Vagina (tissue), 2 donors: ENCODE data around the gene CIAO3. TPM values are rescaled to one million over a fixed set of nuclear protein-coding genes. Genes with fewer than 3 reads are reported as not detected.
A peak's percentile ranks its signal among the peaks of the same experiment; 100 is the strongest.

Source experiments
- DNase-seq, 2 donors: peaks; one replicate each; pipeline ENCODE4 v3.0.0-alpha.2; 2017; ENCODE audit errors: extremely low spot score in 2 of 2
- H3K27ac ChIP-seq: fragments of 200-600 bp; sonication (generic); one replicate; pipeline ENCODE4 v1.5.1; 2019
- H3K27me3 ChIP-seq: fragments of 200-600 bp; sonication (generic); one replicate; pipeline ENCODE4 v1.5.1; 2019
- H3K36me3 ChIP-seq, 2 donors: fragments of 200-600 bp; sonication (generic); one replicate each; pipeline ENCODE4 v1.5.1; 2017 to 2019
- H3K4me1 ChIP-seq: fragments of 200-600 bp; sonication (generic); one replicate; pipeline ENCODE4 v1.5.1; 2019
- H3K4me3 ChIP-seq, 2 donors: fragments of 200-600 bp; sonication (generic); 1 replicate in 1 of 2; 2 replicates in 1 of 2; pipeline ENCODE4 v1.5.1; 2016 to 2019
- H3K9me3 ChIP-seq: fragments of 200-600 bp; sonication (generic); one replicate; pipeline ENCODE4 v1.5.1; 2019
- CTCF ChIP-seq, 3 experiments: fragments of 450-650 bp in 2 of 3; fragments of 200-600 bp in 1 of 3; sonication (generic) in 1 of 3; IDR thresholded peaks; one replicate each; pipeline ENCODE4 v1.5.1; 2017 to 2019; ENCODE audit warnings: antibody characterized with exemption in 3 of 3, mild to moderate bottlenecking in 2 of 3, moderate library complexity in 2 of 3
- POLR2A ChIP-seq, 2 donors: fragments of 450-650 bp; IDR thresholded peaks; one replicate each; pipeline ENCODE4 v1.6.1; 2017; ENCODE audit warnings: antibody characterized with exemption in 2 of 2, mild to moderate bottlenecking in 2 of 2, moderate library complexity in 2 of 2
- POLR2AphosphoS5 ChIP-seq, 2 donors: sonication (generic); formaldehyde crosslinking; IDR thresholded peaks; one replicate each; pipeline ENCODE4 v1.9.0; 2017; ENCODE audit warnings: antibody characterized with exemption in 2 of 2, mild to moderate bottlenecking in 2 of 2, low read depth in 1 of 2; ENCODE audit not compliant: insufficient read depth in 1 of 2
- intact Hi-C: fragments of 100-400 bp; cut with DNase I; formaldehyde crosslinking; loops from one replicate; pipeline ENCODE4 v1.15.1; 2023
- total RNA-seq: library from RNA; depleted of rRNA; stranded (reverse); fragments of >200 nt; gene quantifications from one replicate; pipeline ENCODE4 v1.2.3, GENCODE V29; 2016

CIAO3 gene
- total RNA-seq, 1 donor from 2014 or later = 32.7 TPM

GRCh38 chr16:740459-740763 is 386 bp downstream of the CIAO3 start:
- no peaks in the 10 kb centered on the region for H3K9me3 ChIP-seq
- H3K4me3 ChIP-seq = peak overlapping the region; percentile 85 to 90
- no peaks in the 10 kb centered on the region for H3K27me3 ChIP-seq
- peak overlapping the region; percentile 67 for H3K27ac ChIP-seq
- peaks cover 0 to 20% of the 10 kb centered on the region in 2 donors for H3K36me3 ChIP-seq
- TF ChIP-seq POLR2AphosphoS5 (IDR thresholded peaks at IDR 0.05; ENCODE audit: insufficient read depth in 1 of 2, low read depth in 1 of 2) = no peak
- TF ChIP-seq CTCF (IDR thresholded peaks at IDR 0.05) = no peak
- no peak for TF ChIP-seq POLR2A (IDR thresholded peaks at IDR 0.05)
- intact Hi-C loops = no loop called here
- peaks cover 28% of the 10 kb centered on the region for H3K4me1 ChIP-seq
- DNase-seq = no peak

- peak overlapping the region; percentile 85 to 90 for H3K4me3 ChIP-seq
- no peak for TF ChIP-seq CTCF (IDR thresholded peaks at IDR 0.05)
- TF ChIP-seq POLR2A (IDR thresholded peaks at IDR 0.05) = no peak
- no peak for TF ChIP-seq POLR2AphosphoS5 (IDR thresholded peaks at IDR 0.05; ENCODE audit: insufficient read depth in 1 of 2, low read depth in 1 of 2)
- no peaks in the 10 kb centered on the region for H3K9me3 ChIP-seq
- peaks cover 0 to 26% of the 10 kb centered on the region in 2 donors for H3K36me3 ChIP-seq
- intact Hi-C loops = no loop called here
- no peaks in the 10 kb centered on the region for H3K27me3 ChIP-seq
- H3K4me1 ChIP-seq = peaks cover 28% of the 10 kb centered on the region
- H3K27ac ChIP-seq = peak overlapping the region; percentile 67
- no peak for DNase-seq
Measured at GRCh38 chr16:739560-740458, 988 bp downstream of the CIAO3 start.

DNA sequence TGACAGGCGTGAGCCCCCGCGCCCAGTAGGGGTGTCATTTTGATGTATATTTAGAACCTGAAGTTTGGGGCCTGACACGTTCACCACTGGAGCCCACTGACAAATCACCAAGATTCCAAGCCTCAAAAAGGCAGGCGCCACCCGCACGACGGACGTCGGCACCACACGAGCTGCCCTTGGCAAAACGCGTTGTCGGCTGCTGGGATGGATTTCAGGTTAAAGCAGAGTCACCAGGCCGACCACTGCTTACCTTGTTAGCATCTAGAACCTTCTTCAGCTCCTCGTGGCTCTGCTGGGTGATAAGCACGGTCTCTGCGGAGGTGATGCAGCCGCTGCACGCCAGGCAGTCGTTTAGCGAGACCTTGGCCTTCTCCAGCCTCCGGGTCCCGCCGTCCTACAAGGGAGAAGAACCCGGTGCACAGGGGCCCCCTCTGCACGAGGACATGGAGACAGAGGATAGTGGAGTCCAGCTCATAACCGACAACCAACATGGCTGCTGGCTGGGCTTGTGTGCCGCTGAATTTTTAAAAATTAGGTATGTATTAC is 3.8 kb downstream of the CIAO3 start:
- no peaks in the 10 kb centered on the region for H3K9me3 ChIP-seq
- H3K4me3 ChIP-seq = no peak overlapping the region
- DNase-seq = no peak
- TF ChIP-seq POLR2A (IDR thresholded peaks at IDR 0.05) (no peak), POLR2AphosphoS5 (IDR thresholded peaks at IDR 0.05; ENCODE audit: insufficient read depth in 1 of 2, low read depth in 1 of 2) (no peak), CTCF (IDR thresholded peaks at IDR 0.05) (no peak)
- peaks cover 0 to 44% of the 10 kb centered on the region in 2 donors for H3K36me3 ChIP-seq
- intact Hi-C loops = no loop called here
- no peak overlapping the region for H3K27ac ChIP-seq
- H3K27me3 ChIP-seq = no peaks in the 10 kb centered on the region
- H3K4me1 ChIP-seq = peaks cover 28% of the 10 kb centered on the region

DNA sequence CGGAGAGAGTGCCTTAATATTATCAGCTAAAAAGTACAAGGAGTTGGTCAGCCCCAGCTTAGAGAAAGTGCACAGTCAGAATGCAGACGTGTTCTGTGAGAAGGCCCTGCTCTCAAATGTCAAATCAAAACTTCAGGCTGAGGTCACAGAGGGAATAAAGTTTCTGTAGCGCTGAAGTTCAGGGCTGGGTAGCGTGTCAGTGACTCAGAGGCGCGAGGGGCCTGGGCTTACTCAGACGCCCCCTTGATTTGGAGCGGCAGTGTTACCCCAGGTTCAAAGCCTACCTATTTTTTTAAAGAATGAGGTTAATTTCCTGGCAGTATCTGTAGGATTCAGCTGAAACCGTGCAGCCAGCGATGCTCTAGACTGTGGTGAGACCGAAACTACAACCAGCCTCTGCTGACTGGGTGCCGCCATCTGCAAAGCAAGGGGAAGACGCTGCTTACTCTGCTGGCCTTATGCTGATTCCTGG is 4.8 kb downstream of the CIAO3 start:
- Histone ChIP-seq H3K27me3 (no peaks in the 10 kb centered on the region), H3K27ac (no peak overlapping the region), H3K4me3 (no peak overlapping the region), H3K36me3 (peaks cover 0 to 44% of the 10 kb centered on the region in 2 donors), H3K9me3 (no peaks in the 10 kb centered on the region), H3K4me1 (peaks cover 23% of the 10 kb centered on the region)
- no peak for DNase-seq
- intact Hi-C loops = no loop called here
- TF ChIP-seq POLR2A (IDR thresholded peaks at IDR 0.05) = no peak
- no peak for TF ChIP-seq CTCF (IDR thresholded peaks at IDR 0.05)
- no peak for TF ChIP-seq POLR2AphosphoS5 (IDR thresholded peaks at IDR 0.05; ENCODE audit: insufficient read depth in 1 of 2, low read depth in 1 of 2)
